KMS-11 (cell line): ENCODE results near the gene ADGRF4.

Experiments used
- H2AFZ ChIP-seq: fragments of 200-600 bp; sonication (generic); 2 replicates; pipeline ENCODE4 v1.6.1; 2016; ENCODE audit warnings: antibody characterized with exemption, mixed run types, low read depth
- H3K27ac ChIP-seq: fragments of 200-600 bp; sonication (generic); 2 replicates; pipeline ENCODE4 v1.6.1; 2016; ENCODE audit warnings: mild to moderate bottlenecking, mixed run types
- H3K27me3 ChIP-seq: fragments of 200-600 bp; sonication (generic); 2 replicates; pipeline ENCODE4 v1.6.1; 2017; ENCODE audit warnings: mild to moderate bottlenecking, low read depth, mixed run types, moderate library complexity; ENCODE audit not compliant: insufficient read depth
- H3K36me3 ChIP-seq: fragments of 200-600 bp; sonication (generic); 2 replicates; pipeline ENCODE4 v1.6.1; 2017; ENCODE audit warnings: mild to moderate bottlenecking, mixed run types; ENCODE audit not compliant: insufficient read depth
- H3K4me1 ChIP-seq: fragments of 200-600 bp; sonication (generic); 2 replicates; pipeline ENCODE4 v1.6.1; 2016; ENCODE audit warnings: mild to moderate bottlenecking, low read depth, mixed run types; ENCODE audit not compliant: poor library complexity, severe bottlenecking
- H3K4me2 ChIP-seq: fragments of 200-600 bp; sonication (generic); 2 replicates; pipeline ENCODE4 v1.7.0; 2016; ENCODE audit warnings: mild to moderate bottlenecking, mixed run types
- H3K4me3 ChIP-seq: fragments of 200-600 bp; sonication (generic); IDR thresholded peaks from 2 replicates; pipeline ENCODE4 v1.6.1; 2017; ENCODE audit warnings: low read depth, low read length, mixed read lengths; ENCODE audit not compliant: insufficient read depth
- H3K79me2 ChIP-seq: fragments of 200-600 bp; sonication (generic); 2 replicates; pipeline ENCODE4 v1.6.1; 2016; ENCODE audit warnings: low read depth, mixed run types; ENCODE audit not compliant: insufficient read depth
- H3K9ac ChIP-seq: fragments of 200-600 bp; sonication (generic); 2 replicates; pipeline ENCODE4 v1.6.1; 2016; ENCODE audit warnings: mild to moderate bottlenecking, mixed run types
- H4K20me1 ChIP-seq: fragments of 200-600 bp; sonication (generic); 2 replicates; pipeline ENCODE4 v1.6.1; 2016; ENCODE audit warnings: mild to moderate bottlenecking, mixed run types; ENCODE audit not compliant: insufficient read depth
- TF ChIP-seq, protein P1 (sequence below): fragments of 200-600 bp; sonication (generic); conservative IDR thresholded peaks from 2 replicates; pipeline ENCODE4 v1.6.1; 2017; ENCODE audit warnings: low read depth, mild to moderate bottlenecking, antibody characterized with exemption, low read length, moderate library complexity, mixed read lengths

Gene ADGRF4

GRCh38 chr6:47729019-47729418 lies 30.6 kb downstream of the ADGRF4 start:
- Histone ChIP-seq H3K4me1 (no peaks in the 10 kb centered on the region), H4K20me1 (no peaks in the 10 kb centered on the region), H3K36me3 (no peaks in the 10 kb centered on the region), H3K27ac (no peak overlapping the region), H2AFZ (no peak overlapping the region), H3K4me3 (no peak overlapping the region), H3K9ac (no peak overlapping the region), H3K79me2 (no peaks in the 10 kb centered on the region), H3K27me3 (no peaks in the 10 kb centered on the region), H3K4me2 (no peak overlapping the region)
- TF ChIP-seq, protein P1, sequence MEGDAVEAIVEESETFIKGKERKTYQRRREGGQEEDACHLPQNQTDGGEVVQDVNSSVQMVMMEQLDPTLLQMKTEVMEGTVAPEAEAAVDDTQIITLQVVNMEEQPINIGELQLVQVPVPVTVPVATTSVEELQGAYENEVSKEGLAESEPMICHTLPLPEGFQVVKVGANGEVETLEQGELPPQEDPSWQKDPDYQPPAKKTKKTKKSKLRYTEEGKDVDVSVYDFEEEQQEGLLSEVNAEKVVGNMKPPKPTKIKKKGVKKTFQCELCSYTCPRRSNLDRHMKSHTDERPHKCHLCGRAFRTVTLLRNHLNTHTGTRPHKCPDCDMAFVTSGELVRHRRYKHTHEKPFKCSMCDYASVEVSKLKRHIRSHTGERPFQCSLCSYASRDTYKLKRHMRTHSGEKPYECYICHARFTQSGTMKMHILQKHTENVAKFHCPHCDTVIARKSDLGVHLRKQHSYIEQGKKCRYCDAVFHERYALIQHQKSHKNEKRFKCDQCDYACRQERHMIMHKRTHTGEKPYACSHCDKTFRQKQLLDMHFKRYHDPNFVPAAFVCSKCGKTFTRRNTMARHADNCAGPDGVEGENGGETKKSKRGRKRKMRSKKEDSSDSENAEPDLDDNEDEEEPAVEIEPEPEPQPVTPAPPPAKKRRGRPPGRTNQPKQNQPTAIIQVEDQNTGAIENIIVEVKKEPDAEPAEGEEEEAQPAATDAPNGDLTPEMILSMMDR, result no peak

GRCh38 chr6:47729457-47729856 lies 31.1 kb downstream of the ADGRF4 start:
- Histone ChIP-seq H3K4me3 (no peak overlapping the region), H3K27me3 (no peaks in the 10 kb centered on the region), H3K4me1 (no peaks in the 10 kb centered on the region), H3K9ac (no peak overlapping the region), H3K4me2 (no peak overlapping the region), H3K27ac (no peak overlapping the region), H3K36me3 (no peaks in the 10 kb centered on the region), H2AFZ (no peak overlapping the region), H4K20me1 (no peaks in the 10 kb centered on the region), H3K79me2 (no peaks in the 10 kb centered on the region)
- TF ChIP-seq, protein P1, result no peak

GRCh38 chr6:47733879-47734558 lies 35.6 kb downstream of the ADGRF4 start:
- Histone ChIP-seq H3K4me2 (no peak overlapping the region), H3K27ac (no peak overlapping the region), H4K20me1 (no peaks in the 10 kb centered on the region), H3K4me3 (no peak overlapping the region), H2AFZ (no peak overlapping the region), H3K27me3 (no peaks in the 10 kb centered on the region), H3K79me2 (no peaks in the 10 kb centered on the region), H3K9ac (no peak overlapping the region), H3K36me3 (no peaks in the 10 kb centered on the region), H3K4me1 (no peaks in the 10 kb centered on the region)
- TF ChIP-seq, protein P1, result 0 out of 2 replicates have a peak, but pooled peaks have one; percentile 28

DNA sequence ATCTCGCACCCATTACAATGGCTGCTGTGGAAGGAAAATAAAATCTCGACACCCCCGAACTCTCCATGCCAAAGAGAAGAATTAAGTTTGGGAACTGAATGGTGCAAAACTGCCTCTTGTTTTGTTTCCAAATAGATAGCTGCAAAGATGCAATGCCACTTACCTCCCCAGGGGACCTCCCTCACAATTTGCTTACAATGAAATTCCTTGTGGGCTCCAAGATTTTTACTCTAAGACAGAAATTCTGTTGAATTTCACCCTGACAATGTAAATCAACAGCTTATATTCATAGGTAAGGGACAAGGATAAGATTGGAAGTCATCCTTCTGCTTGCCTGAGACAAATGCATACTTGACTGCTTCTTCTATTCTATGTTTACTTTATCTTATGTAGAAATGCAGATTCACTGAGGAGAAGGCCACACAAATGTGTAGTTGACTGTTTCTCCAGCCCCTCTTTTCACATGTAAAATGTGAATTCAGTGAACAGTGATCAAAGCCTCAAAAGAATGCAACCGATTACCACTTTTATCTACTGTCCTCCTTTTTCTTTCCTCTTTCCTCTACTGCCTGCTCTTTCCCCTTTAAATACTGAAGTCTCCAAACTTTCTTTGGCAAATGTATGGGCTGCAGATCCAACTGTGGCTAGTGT lies 36.6 kb downstream of the ADGRF4 start:
- Histone ChIP-seq H3K4me1 (no peaks in the 10 kb centered on the region), H3K4me3 (no peak overlapping the region), H3K27ac (no peak overlapping the region), H3K79me2 (no peaks in the 10 kb centered on the region), H3K4me2 (no peak overlapping the region), H4K20me1 (no peaks in the 10 kb centered on the region), H3K36me3 (no peaks in the 10 kb centered on the region), H3K9ac (no peak overlapping the region), H2AFZ (no peak overlapping the region), H3K27me3 (no peaks in the 10 kb centered on the region)
- TF ChIP-seq, protein P1, result no peak
